ENCODE data around the gene EEF2. TPM values are rescaled to one million over a fixed set of nuclear protein-coding genes. Genes with fewer than 3 reads are reported as not detected.

EEF2 gene
- total and polyA plus RNA-seq, 2 donors (not counting 1 experiment from before 2014, with no cell fraction given), result 1,449 to 3,167 TPM

DNA sequence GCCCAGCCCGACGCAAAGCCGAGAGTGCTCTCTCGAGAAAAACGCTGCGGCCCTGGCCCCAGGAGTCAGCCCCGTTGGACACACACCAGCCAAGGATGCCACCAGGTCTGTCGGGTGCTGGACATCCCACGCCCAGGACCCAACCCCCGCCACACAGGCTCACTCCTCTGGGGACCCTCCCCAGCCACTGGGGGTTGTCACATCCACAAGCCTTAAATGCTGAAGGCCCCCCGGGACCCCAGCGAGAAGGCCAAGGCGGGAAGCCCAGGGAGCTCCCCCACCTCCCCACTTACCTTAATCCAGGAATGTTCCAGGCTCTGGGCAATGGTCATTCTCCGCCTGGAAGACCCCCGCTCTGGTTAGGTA lies 25.5 kb downstream of the EEF2 start:
- DNase-seq (no peak), ATAC-seq (ENCODE audit: low read depth) (no peak)
- Histone ChIP-seq H3K4me3 (ENCODE audit: control extremely low read depth in 1 of 5, extremely low read depth in 1 of 5, insufficient read depth in 1 of 5, low read depth in 2 of 5, low read length in 4 of 5) (no peak overlapping the region), H3K9me3 (ENCODE audit: control extremely low read depth in 1 of 3, control insufficient read depth in 2 of 3, insufficient read depth in 1 of 3, low read length in 2 of 3) (no peaks in the 10 kb centered on the region), H4K20me1 (ENCODE audit: control insufficient read depth, insufficient read depth, low read length, poor library complexity, severe bottlenecking) (peaks cover 19% of the 10 kb centered on the region), H3K9ac (ENCODE audit: low read length) (no peak overlapping the region), H3K4me1 (ENCODE audit: control insufficient read depth in 2 of 2, insufficient read depth in 2 of 2, low read length in 2 of 2) (no peaks in the 10 kb centered on the region), H3K79me2 (ENCODE audit: control insufficient read depth, insufficient read depth, low read length) (no peaks in the 10 kb centered on the region), H2AFZ (ENCODE audit: insufficient read depth, low read depth, low read length, poor library complexity, severe bottlenecking) (no peak overlapping the region), H3K36me3 (replicated peaks in 1 of 2; ENCODE audit: control extremely low read depth in 1 of 2, control insufficient read depth in 1 of 2, extremely low read depth in 1 of 2, insufficient read depth in 2 of 2, low read length in 1 of 2) (peaks cover 0 to 55% of the 10 kb centered on the region in 2 experiments), H3K27ac (ENCODE audit: low read length in 2 of 2) (no peak overlapping the region), H3K27me3 (replicated peaks in 1 of 4; ENCODE audit: control extremely low read depth in 1 of 4, control insufficient read depth in 3 of 4, insufficient read depth in 4 of 4, low read length in 3 of 4) (no peaks in the 10 kb centered on the region), H3K4me2 (replicated peaks; ENCODE audit: low read depth, low read length, poor library complexity, severe bottlenecking) (no peak overlapping the region)
- ChIA-PET POLR2A (no interaction called here), CTCF (no interaction called here)
- Mint-ChIP-seq H3K27ac (no peak overlapping the region), H3K4me3 (no peak overlapping the region), H3K9me3 (ENCODE audit: insufficient read depth) (no peaks in the 10 kb centered on the region), H3K4me1 (no peaks in the 10 kb centered on the region), H3K27me3 (no peaks in the 10 kb centered on the region)
- TF ChIP-seq, protein P1, sequence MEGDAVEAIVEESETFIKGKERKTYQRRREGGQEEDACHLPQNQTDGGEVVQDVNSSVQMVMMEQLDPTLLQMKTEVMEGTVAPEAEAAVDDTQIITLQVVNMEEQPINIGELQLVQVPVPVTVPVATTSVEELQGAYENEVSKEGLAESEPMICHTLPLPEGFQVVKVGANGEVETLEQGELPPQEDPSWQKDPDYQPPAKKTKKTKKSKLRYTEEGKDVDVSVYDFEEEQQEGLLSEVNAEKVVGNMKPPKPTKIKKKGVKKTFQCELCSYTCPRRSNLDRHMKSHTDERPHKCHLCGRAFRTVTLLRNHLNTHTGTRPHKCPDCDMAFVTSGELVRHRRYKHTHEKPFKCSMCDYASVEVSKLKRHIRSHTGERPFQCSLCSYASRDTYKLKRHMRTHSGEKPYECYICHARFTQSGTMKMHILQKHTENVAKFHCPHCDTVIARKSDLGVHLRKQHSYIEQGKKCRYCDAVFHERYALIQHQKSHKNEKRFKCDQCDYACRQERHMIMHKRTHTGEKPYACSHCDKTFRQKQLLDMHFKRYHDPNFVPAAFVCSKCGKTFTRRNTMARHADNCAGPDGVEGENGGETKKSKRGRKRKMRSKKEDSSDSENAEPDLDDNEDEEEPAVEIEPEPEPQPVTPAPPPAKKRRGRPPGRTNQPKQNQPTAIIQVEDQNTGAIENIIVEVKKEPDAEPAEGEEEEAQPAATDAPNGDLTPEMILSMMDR (IDR thresholded peaks at IDR 0.05), result no peak
- no peak for TF ChIP-seq EZH2 (IDR thresholded peaks at IDR 0.05; ENCODE audit: borderline replicate concordance, insufficient read depth, low read depth, low read length, poor library complexity, severe bottlenecking)
- intact Hi-C loops (cut with micrococcal nuclease), result no loop called here
- WGBS (ENCODE audit: insufficient coverage), result 99% methylated on average over 12 of the region's 15 CpGs

DNA sequence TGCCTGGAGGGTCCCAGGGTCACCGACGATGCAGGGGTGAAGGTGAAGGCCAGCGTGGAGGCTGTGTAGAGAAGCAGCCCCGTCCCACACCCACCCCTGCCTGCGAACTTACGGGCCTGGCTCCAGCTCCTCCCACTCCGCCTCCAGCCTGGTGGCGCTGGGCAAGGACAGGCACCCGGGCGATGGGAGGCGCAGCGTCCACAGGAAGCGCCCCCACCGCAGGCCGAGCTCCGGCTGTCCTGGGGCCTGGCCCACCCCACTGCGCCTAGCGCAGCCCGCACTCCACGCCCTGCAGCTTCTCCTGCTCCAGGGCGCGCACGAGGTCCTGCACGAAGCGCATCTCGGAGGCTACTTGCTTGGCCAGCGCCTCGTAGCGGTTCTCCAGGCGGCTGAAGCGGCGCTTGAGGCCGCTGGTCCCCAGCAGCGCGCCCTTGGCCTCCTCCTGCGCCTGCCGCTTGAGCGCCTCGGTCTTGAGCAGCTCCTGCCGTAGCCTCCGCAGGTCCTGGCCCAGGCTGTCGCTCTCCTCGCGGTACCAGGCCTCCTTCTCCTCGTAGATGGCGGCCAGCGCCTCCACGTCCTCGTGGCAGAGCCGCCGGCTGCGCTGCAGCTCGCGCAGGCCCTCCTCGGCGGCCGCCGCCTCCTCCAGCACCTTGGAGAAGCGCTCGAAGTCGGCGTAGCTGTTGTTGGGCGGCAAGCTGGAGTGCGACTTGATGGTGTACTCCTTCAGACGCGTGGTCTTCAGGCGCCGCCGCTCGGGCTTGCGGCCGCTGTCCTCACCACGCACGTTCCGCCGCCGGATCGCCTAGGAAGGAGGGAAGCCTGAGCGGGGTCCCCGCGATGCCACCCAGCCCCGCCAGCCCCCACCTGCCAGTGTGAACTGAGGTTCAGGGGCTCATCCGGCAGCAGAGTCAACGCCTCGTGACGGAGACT lies 26.2 kb downstream of the EEF2 start:
- H4K20me1 ChIP-seq (ENCODE audit: control insufficient read depth, insufficient read depth, low read length, poor library complexity, severe bottlenecking), result peaks cover 19% of the 10 kb centered on the region
- WGBS (ENCODE audit: insufficient coverage), result 98% methylated on average over 86 of the region's 86 CpGs
- Mint-ChIP-seq H3K4me1 (no peaks in the 10 kb centered on the region), H3K4me3 (no peak overlapping the region), H3K9me3 (ENCODE audit: insufficient read depth) (no peaks in the 10 kb centered on the region), H3K27me3 (no peaks in the 10 kb centered on the region), H3K27ac (no peak overlapping the region)
- CTCF ChIA-PET, result no interaction called here
- DNase-seq (no peak), ATAC-seq (ENCODE audit: low read depth) (no peak)
- no peak overlapping the region for H3K9ac ChIP-seq (ENCODE audit: low read length)
- intact Hi-C loops (cut with micrococcal nuclease), result no loop called here
- H3K4me2 ChIP-seq (replicated peaks; ENCODE audit: low read depth, low read length, poor library complexity, severe bottlenecking), result no peak overlapping the region
- no peaks in the 10 kb centered on the region for H3K27me3 ChIP-seq (replicated peaks in 1 of 4; ENCODE audit: control extremely low read depth in 1 of 4, control insufficient read depth in 3 of 4, insufficient read depth in 4 of 4, low read length in 3 of 4)
- H3K36me3 ChIP-seq (replicated peaks in 1 of 2; ENCODE audit: control extremely low read depth in 1 of 2, control insufficient read depth in 1 of 2, extremely low read depth in 1 of 2, insufficient read depth in 2 of 2, low read length in 1 of 2), result peaks cover 0 to 50% of the 10 kb centered on the region in 2 experiments
- no peaks in the 10 kb centered on the region for H3K9me3 ChIP-seq (ENCODE audit: control extremely low read depth in 1 of 3, control insufficient read depth in 2 of 3, insufficient read depth in 1 of 3, low read length in 2 of 3)
- POLR2A ChIA-PET, result interaction anchor here (0.6 kb wide), 1 partner anchor 213 kb away, joined by 11 read pairs; no protein-coding TSS in a partner anchor
- TF ChIP-seq, protein P1 (IDR thresholded peaks at IDR 0.05), result no peak
- TF ChIP-seq EZH2 (IDR thresholded peaks at IDR 0.05; ENCODE audit: borderline replicate concordance, insufficient read depth, low read depth, low read length, poor library complexity, severe bottlenecking), result no peak
- H2AFZ ChIP-seq (ENCODE audit: insufficient read depth, low read depth, low read length, poor library complexity, severe bottlenecking), result no peak overlapping the region
- H3K4me3 ChIP-seq (ENCODE audit: control extremely low read depth in 1 of 5, extremely low read depth in 1 of 5, insufficient read depth in 1 of 5, low read depth in 2 of 5, low read length in 4 of 5), result no peak overlapping the region
- H3K79me2 ChIP-seq (ENCODE audit: control insufficient read depth, insufficient read depth, low read length), result no peaks in the 10 kb centered on the region
- H3K4me1 ChIP-seq (ENCODE audit: control insufficient read depth in 2 of 2, insufficient read depth in 2 of 2, low read length in 2 of 2), result no peaks in the 10 kb centered on the region
- H3K27ac ChIP-seq (ENCODE audit: low read length in 2 of 2), result no peak overlapping the region
